GM12878 (cell line): ENCODE data around the gene HSD17B11. TPM values are rescaled to one million over a fixed set of nuclear protein-coding genes. Genes with fewer than 3 reads are reported as not detected.

Experiments used
- ATAC-seq: fragments of 200-7000 bp; cut with Tn5 transposase; 3 replicates; pipeline ENCODE4 v1.9.1; 2020; ENCODE audit warnings: mild to moderate bottlenecking, moderate library complexity
- Bru-seq: library from RNA; stranded (reverse); fragments of 400-500 nt; gene quantifications from one replicate; lab custom pipeline; 2021; lab: Mats Ljungman, UMichigan
- BruChase-seq, 2 experiments: library from RNA; stranded (reverse); fragments of 400-500 nt; gene quantifications; one replicate each; lab custom pipeline; 2021; lab: Mats Ljungman, UMichigan
- BruUV-seq: library from RNA; stranded (reverse); fragments of 400-500 nt; replicated peaks from 2 replicates; lab custom pipeline; 2021; lab: Mats Ljungman, UMichigan
- CTCF ChIA-PET: fragments of 300-600 bp; sonication (Branson Sonifier 250); formaldehyde crosslinking; extraction: SDS; loops from one replicate; lab custom pipeline; 2021; ENCODE audit warnings: inconsistent platforms; lab: Yijun Ruan, JAX
- POLR2A ChIA-PET: fragments of 350-600 bp; formaldehyde crosslinking; extraction: SDS; loops from one replicate; lab custom pipeline; 2021; ENCODE audit warnings: inconsistent platforms; lab: Charles Lee
- RAD21 ChIA-PET: fragments of 300-600 bp; sonication (Branson Sonifier 250); formaldehyde crosslinking; loops from one replicate; lab custom pipeline; 2023; ENCODE audit warnings: antibody characterized with exemption; ENCODE audit not compliant: unreplicated experiment; lab: Charles Lee
- SMC1A ChIA-PET: fragments of 300-600 bp; sonication (Branson Sonifier 250); formaldehyde crosslinking; loops from one replicate; lab custom pipeline; 2023; ENCODE audit not compliant: unreplicated experiment, uncharacterized antibody; lab: Charles Lee
- DNase-seq: peaks from one replicate; pipeline ENCODE4 v3.0.0-alpha.2; 2011; ENCODE audit warnings: low read depth, low spot score
- FAIRE-seq: peaks from 3 replicates; lab custom pipeline; 2011; peaks lifted over from hg19 to GRCh38; lab: Jason Lieb, UNC
- H2AFZ ChIP-seq: 2 replicates; pipeline ENCODE4 v1.6.0; 2011; ENCODE audit warnings: low read depth, low read length, control low read depth; ENCODE audit not compliant: control insufficient read depth
- H3K27ac ChIP-seq: 2 replicates; pipeline ENCODE4 v1.5.1; 2011; ENCODE audit warnings: control low read depth; ENCODE audit not compliant: control insufficient read depth, insufficient read depth
- H3K27me3 ChIP-seq, 2 experiments: replicated peaks in 1 of 2; 2 replicates each; pipeline versions ENCODE4 v1.6.0 to v1.6.1; 2011; ENCODE audit warnings: low read length in 1 of 2; ENCODE audit not compliant: control insufficient read depth in 2 of 2, insufficient read depth in 2 of 2
- H3K36me3 ChIP-seq, 2 experiments: 2 replicates each; pipeline ENCODE4 v1.5.1; 2011; ENCODE audit warnings: low read length in 1 of 2; ENCODE audit not compliant: control insufficient read depth in 2 of 2, insufficient read depth in 2 of 2
- H3K4me1 ChIP-seq: 2 replicates; pipeline ENCODE4 v1.6.1; 2011; ENCODE audit warnings: mild to moderate bottlenecking, low read length, moderate library complexity, mixed read lengths; ENCODE audit not compliant: control insufficient read depth, insufficient read depth
- H3K4me2 ChIP-seq: 2 replicates; pipeline ENCODE4 v1.6.0; 2011; ENCODE audit warnings: control low read depth; ENCODE audit not compliant: control insufficient read depth, insufficient read depth
- H3K4me3 ChIP-seq: fragments of 200-600 bp; sonication (generic); 2 replicates; pipeline ENCODE4 v1.5.1; 2016
- H3K79me2 ChIP-seq: 2 replicates; pipeline ENCODE4 v1.6.0; 2011; ENCODE audit warnings: low read length; ENCODE audit not compliant: control insufficient read depth, insufficient read depth
- H3K9ac ChIP-seq: 2 replicates; pipeline ENCODE4 v1.8.0; 2011; ENCODE audit warnings: low read length, control low read depth, mixed read lengths; ENCODE audit not compliant: control insufficient read depth, insufficient read depth
- H3K9me3 ChIP-seq: replicated peaks from 3 replicates; pipeline ENCODE4 v1.5.1; 2011; ENCODE audit warnings: mild to moderate bottlenecking, low read length; ENCODE audit not compliant: control insufficient read depth, insufficient read depth
- H4K20me1 ChIP-seq: 2 replicates; pipeline ENCODE4 v1.6.0; 2011; ENCODE audit not compliant: control insufficient read depth, insufficient read depth
- E2F8 ChIP-seq: fragments of 450-650 bp; IDR thresholded peaks from 2 replicates; pipeline ENCODE4 v1.6.1; 2018; ENCODE audit warnings: mild to moderate bottlenecking, low read depth, moderate library complexity; ENCODE audit not compliant: partially characterized antibody
- EED ChIP-seq: sonication (generic); IDR thresholded peaks from 2 replicates; pipeline ENCODE4 v1.6.1; 2016; ENCODE audit warnings: antibody characterized with exemption, low read depth
- TCF7 ChIP-seq: IDR thresholded peaks from 2 replicates; pipeline ENCODE4 v1.6.1; 2014; ENCODE audit warnings: antibody characterized with exemption, borderline replicate concordance
- USF1 ChIP-seq: IDR thresholded peaks from 2 replicates; pipeline ENCODE4 v1.6.1; 2011; ENCODE audit warnings: borderline replicate concordance, low read depth, mild to moderate bottlenecking, moderate library complexity, mixed read lengths, low read length; ENCODE audit not compliant: insufficient read depth; ENCODE audit errors: extremely low read length
- ZBED1 ChIP-seq: IDR thresholded peaks from 2 replicates; pipeline ENCODE4 v1.6.1; 2016; ENCODE audit warnings: borderline replicate concordance
- ZBTB40 ChIP-seq: fragments of 450-650 bp; IDR thresholded peaks from 2 replicates; pipeline ENCODE4 v1.6.1; 2016; ENCODE audit warnings: mild to moderate bottlenecking, moderate library complexity, borderline replicate concordance
- WGBS: methylation state at CpG from one replicate; pipeline ENCODE4 v1.1.6; 2016; ENCODE audit warnings: low lambda C conversion rate; ENCODE audit not compliant: insufficient replicate concordance, insufficient coverage; ENCODE audit errors: missing lambda C conversion rate; 5-methylcytosine and 5-hydroxymethylcytosine counted together
- in situ Hi-C: fragments of 300-500 bp; cut with MboI; formaldehyde crosslinking; loops from 9 replicates; pipeline ENCODE4 v1.14.3; 2018; ENCODE audit warnings: mixed read lengths
- intact Hi-C: fragments of 100-400 bp; cut with micrococcal nuclease; formaldehyde crosslinking; loops from one replicate; pipeline ENCODE4 v1.14.2; 2022; ENCODE audit not compliant: unreplicated experiment
- long read RNA-seq, 2 experiments: library from polyadenylated mRNA; unstranded; transcript quantifications; one replicate each; pipeline ENCODE4 v2.0.0, GENCODE V29; 2019 to 2020
- polyA minus RNA-seq, 3 experiments: library from RNA; depleted of rRNA, polyadenylated mRNA; stranded (reverse); fragments of >200 nt; gene quantifications; 2 replicates each; pipeline ENCODE4 v1.2.3, GENCODE V29; 2011
- polyA plus RNA-seq, 11 experiments: library from polyadenylated mRNA; depleted of rRNA in 4 of 11; unstranded in 6 of 11; stranded (reverse) in 5 of 11; fragments of >200 nt; fragmentation: Nextera tagmentation in 4 of 11; fragmentation: Illumina TruSeq in 1 of 11; extraction: Ambion mirVana in 4 of 11; extraction: Trizol in 1 of 11; gene quantifications; 1 replicate in 1 of 11; 2 replicates in 10 of 11; pipeline versions ENCODE4 v1.2.1 to v1.2.3, GENCODE V29; 2011 to 2016; ENCODE audit warnings: inconsistent platforms in 2 of 11, missing spikeins in 2 of 11, low read depth in 1 of 11
- total RNA-seq, 4 experiments: library from RNA; depleted of rRNA in 3 of 4; stranded (reverse); fragments of >200 nt in 3 of 4; fragmentation: Illumina TruSeq in 1 of 4; extraction: Trizol in 1 of 4; gene quantifications; 2 replicates each; pipeline versions ENCODE4 v1.2.1 to v1.2.3, GENCODE V29; 2013 to 2021

HSD17B11 gene
- total RNA-seq (2013; cell fraction: nucleolus; rRNA removed) = 22.6 and 23.7 TPM in 2 replicates
- total RNA-seq (2014; rRNA removed) (12.0 and 18.8 TPM in 2 replicates), total RNA-seq (2014; rRNA removed; fragmentation: Illumina TruSeq; extraction: Trizol) (22.7 and 23.5 TPM in 2 replicates), total RNA-seq (2021) (14.2 and 16.8 TPM in 2 replicates), polyA plus RNA-seq (2011; rRNA removed) (25.6 and 50.8 TPM in 2 replicates), polyA plus RNA-seq (2014; fragmentation: Illumina TruSeq; extraction: Trizol) (20.8 and 30.3 TPM in 2 replicates), polyA plus RNA-seq (2014; fragmentation: Nextera tagmentation; extraction: Ambion mirVana) (10 to 100 TPM; 24.4 to 29.5 TPM), polyA plus RNA-seq (2014; rRNA removed) (8.3 and 10.3 TPM in 2 replicates), polyA plus RNA-seq (2016; fragmentation: Nextera tagmentation; extraction: Ambion mirVana) (10 to 100 TPM; 13.1 to 14.7 TPM), polyA minus RNA-seq (2011; rRNA and poly(A)+ RNA removed) (13.9 and 24.3 TPM in 2 replicates), Bru-seq, nascent RNA (percentile 65 among the genes with signal in this experiment), BruChase-seq, experiment 1, labeled RNA remaining after a 6-hour chase (percentile 64 among the genes with signal in this experiment), BruChase-seq, experiment 2, labeled RNA remaining after a 2-hour chase (percentile 61 among the genes with signal in this experiment)
- polyA plus RNA-seq (2011; ENCODE audit: low read depth) = 18.7 TPM
- 7.1 and 10.1 TPM in 2 replicates for polyA plus RNA-seq (2011; cell fraction: cytosol; rRNA removed)
- polyA plus RNA-seq (2011; cell fraction: nucleus; rRNA removed) = 6.0 and 7.0 TPM in 2 replicates
- 16.1 and 20.5 TPM in 2 replicates for polyA plus RNA-seq (2012)
- polyA minus RNA-seq (2011; cell fraction: cytosol; rRNA and poly(A)+ RNA removed) = 6.3 and 6.4 TPM in 2 replicates
- polyA minus RNA-seq (2011; cell fraction: nucleus; rRNA and poly(A)+ RNA removed) = 3.9 and 5.5 TPM in 2 replicates
- long read RNA-seq, experiment 1, transcript HSD17B11-201 (7 exons, 1,885 nt) = major isoform, 21 of 23 reads
- long read RNA-seq, experiment 1, partial matches to known transcripts = 1 of 23 reads
- long read RNA-seq, experiment 1, other reads (novel, unspliced or antisense) = 1 of 23 reads
- long read RNA-seq, experiment 2, transcript HSD17B11-201 (7 exons, 1,885 nt) = major isoform, 134 of 141 reads
- long read RNA-seq, experiment 2, partial matches to known transcripts = 3 of 141 reads
- long read RNA-seq, experiment 2, other reads (novel, unspliced or antisense) = 4 of 141 reads

- CTCF ChIA-PET = interaction anchor here (0.6 to 5.2 kb wide), 17 partner anchors 9 to 1136 kb away, joined by 3 to 46 read pairs (median 4); partner anchors contain the start of genes NUDT9 and PTPN13
- TF ChIP-seq EED (peak; percentile 35), TCF7 (peak; percentile 40; the same call in 1 of the 2 replicates), ZBED1 (peak; percentile 40; the same call in 1 of the 2 replicates), USF1 (no peak), E2F8 (no peak), ZBTB40 (no peak)
These were observed at the start of gene HSD17B11 for GRCh38 chr4:87390891-87391575. HSD17B11 (minus strand) TSS chr4:87391188; CDS start chr4:87391070, 118 bp downstream.

More at GRCh38 chr4:87390891-87391575, at the start of gene HSD17B11:
- ATAC-seq (peak; percentile 98), DNase-seq (peak; percentile 86), FAIRE-seq (peak; percentile 94)
- H3K79me2 ChIP-seq = peaks cover 23% of the 10 kb centered on the region
- WGBS = under 1% methylated on average over 32 of the region's 32 CpGs
- peak within 1 kb of the TSS; percentile 71 for H3K27ac ChIP-seq
- BruUV-seq = no TSS peak
- H3K9me3 ChIP-seq = no peaks in the 10 kb centered on the region
- ChIA-PET RAD21 (interaction anchor here (0.7 to 2.3 kb wide), 10 partner anchors 9 to 1066 kb away, joined by 3 to 12 read pairs (median 4); partner anchors contain the start of genes HERC5 and NUDT9), POLR2A (interaction anchor here (0.5 to 2.6 kb wide), 11 partner anchors 9 to 412 kb away, joined by 3 to 18 read pairs (median 5); partner anchors contain the start of gene NUDT9), SMC1A (interaction anchor here (0.6 to 6.8 kb wide), 17 partner anchors 9 to 483 kb away, joined by 3 to 54 read pairs (median 3); partner anchors contain the start of gene NUDT9)
- no peaks in the 10 kb centered on the region for H3K36me3 ChIP-seq
- peak within 1 kb of the TSS; percentile 75 for H2AFZ ChIP-seq
- peak within 1 kb of the TSS; percentile 93 for H3K4me2 ChIP-seq
- intact Hi-C loops (loop anchor here (1.0 kb wide), 1 partner anchor 31 kb away; the partner anchor contains the start of gene NUDT9), in situ Hi-C loops (no loop called here)
- H3K4me3 ChIP-seq = peak within 1 kb of the TSS; percentile 83
- no peaks in the 10 kb centered on the region for H3K27me3 ChIP-seq
- H3K4me1 ChIP-seq = peaks cover 3% of the 10 kb centered on the region; the same call in 1 of the 2 replicates
- H4K20me1 ChIP-seq = no peaks in the 10 kb centered on the region
- H3K9ac ChIP-seq = peak within 1 kb of the TSS; percentile 78
